Neural cell (in vitro differentiated cells): Measurements from ENCODE around the gene TNFRSF6B. TPM values are rescaled to one million over a fixed set of nuclear protein-coding genes. Genes with fewer than 3 reads are reported as not detected.

Experiments used
- H2AFZ ChIP-seq: fragments of 200-600, 300-800 bp; sonication (generic), shearing (Covaris generic); 2 replicates; pipeline ENCODE4 v1.6.0; 2014; ENCODE audit warnings: low read depth, mild to moderate bottlenecking, antibody characterized with exemption, low read length, moderate library complexity
- H3F3A ChIP-seq: fragments of 200-600 bp; shearing (Covaris generic); 2 replicates; pipeline ENCODE4 v1.6.1; 2016; ENCODE audit warnings: mild to moderate bottlenecking, moderate library complexity, mixed read lengths, antibody characterized with exemption, low read length; ENCODE audit not compliant: insufficient read depth, poor library complexity, severe bottlenecking
- H3K27ac ChIP-seq: fragments of 200-600, 300-800 bp; sonication (generic), shearing (Covaris generic); 2 replicates; pipeline ENCODE4 v1.5.1; 2014; ENCODE audit warnings: mild to moderate bottlenecking, low read length, moderate library complexity
- H3K27me3 ChIP-seq: fragments of 300-800, 200-600 bp; sonication (generic), shearing (Covaris generic); 2 replicates; pipeline ENCODE4 v1.6.0; 2014; ENCODE audit warnings: mild to moderate bottlenecking, low read depth, low read length, moderate library complexity; ENCODE audit not compliant: insufficient read depth
- H3K36me3 ChIP-seq: fragments of 300-800, 200-600 bp; sonication (generic), shearing (Covaris generic); 2 replicates; pipeline ENCODE4 v1.5.1; 2014; ENCODE audit warnings: mild to moderate bottlenecking, antibody characterized with exemption, low read length, moderate library complexity; ENCODE audit not compliant: insufficient read depth
- H3K4me2 ChIP-seq: fragments of 300-800, 200-600 bp; sonication (generic), shearing (Covaris generic); 2 replicates; pipeline ENCODE4 v1.6.0; 2014; ENCODE audit warnings: mild to moderate bottlenecking, low read length
- H3K4me3 ChIP-seq: fragments of 300-800, 200-600 bp; sonication (generic), shearing (Covaris generic); 2 replicates; pipeline ENCODE4 v1.5.1; 2014; ENCODE audit warnings: mild to moderate bottlenecking, low read length, moderate library complexity
- H3K79me2 ChIP-seq: fragments of 200-600 bp; shearing (Covaris generic); replicated peaks from 2 replicates; pipeline ENCODE4 v1.6.0; 2014; ENCODE audit warnings: mild to moderate bottlenecking, low read length, moderate library complexity; ENCODE audit not compliant: insufficient read depth
- H3K9ac ChIP-seq: fragments of 300-800, 200-600 bp; sonication (generic), shearing (Covaris generic); 2 replicates; pipeline ENCODE4 v1.6.1; 2016; ENCODE audit warnings: mild to moderate bottlenecking, low read length, mixed read lengths
- H3K9me2 ChIP-seq: fragments of 200-600 bp; shearing (Covaris generic); 2 replicates; pipeline ENCODE4 v1.6.1; 2016; ENCODE audit warnings: mild to moderate bottlenecking, low read length, mixed read lengths; ENCODE audit not compliant: insufficient read depth
- H3K9me3 ChIP-seq: fragments of 200-600, 300-800 bp; sonication (generic), shearing (Covaris generic); 2 replicates; pipeline ENCODE4 v1.6.1; 2016; ENCODE audit warnings: mild to moderate bottlenecking, mixed run types, low read length, moderate library complexity, mixed read lengths
- H4K20me1 ChIP-seq: fragments of 200-600 bp; shearing (Covaris generic); 2 replicates; pipeline ENCODE4 v1.6.1; 2016; ENCODE audit warnings: mild to moderate bottlenecking, mixed run types; ENCODE audit not compliant: insufficient read depth
- EP300 ChIP-seq: fragments of 450-650 bp; conservative IDR thresholded peaks from 2 replicates; pipeline ENCODE4 v1.6.1; 2014; ENCODE audit warnings: antibody characterized with exemption, mild to moderate bottlenecking, moderate library complexity; ENCODE audit not compliant: poor library complexity, severe bottlenecking
- EZH2 ChIP-seq: fragments of 200-600, 300-800 bp; shearing (Covaris generic), sonication (generic); IDR thresholded peaks from 2 replicates; pipeline ENCODE4 v1.6.1; 2014; ENCODE audit warnings: antibody characterized with exemption, low read length, borderline replicate concordance, mild to moderate bottlenecking; ENCODE audit not compliant: insufficient read depth, poor library complexity, severe bottlenecking
- MXI1 ChIP-seq: fragments of 450-650 bp; conservative IDR thresholded peaks from 2 replicates; pipeline ENCODE4 v1.6.1; 2014; ENCODE audit warnings: antibody characterized with exemption, mild to moderate bottlenecking; ENCODE audit not compliant: poor library complexity, severe bottlenecking
- POLR2AphosphoS5 ChIP-seq: IDR thresholded peaks from 2 replicates; pipeline ENCODE4 v1.6.1; 2012
- RAD21 ChIP-seq: fragments of 450-650 bp; conservative IDR thresholded peaks from 2 replicates; pipeline ENCODE4 v1.6.1; 2014; ENCODE audit warnings: antibody characterized with exemption, mild to moderate bottlenecking, moderate library complexity
- SMC3 ChIP-seq: fragments of 450-650 bp; conservative IDR thresholded peaks from 2 replicates; pipeline ENCODE4 v1.6.1; 2014; ENCODE audit warnings: antibody characterized with exemption, mild to moderate bottlenecking, moderate library complexity; ENCODE audit not compliant: poor library complexity
- TAF1 ChIP-seq: IDR thresholded peaks from 2 replicates; pipeline ENCODE4 v1.6.1; 2012; ENCODE audit warnings: low read depth
- polyA plus RNA-seq: library from polyadenylated mRNA; depleted of rRNA; stranded (reverse); fragments of >200 nt; gene quantifications from 2 replicates; pipeline ENCODE4 v1.2.3, GENCODE V29; 2014
- TF ChIP-seq, protein P1 (sequence below): IDR thresholded peaks from 2 replicates; pipeline ENCODE4 v1.6.1; 2012; ENCODE audit warnings: borderline replicate concordance
- TF ChIP-seq, protein P2 (sequence below): fragments of 450-650 bp; IDR thresholded peaks from 2 replicates; pipeline ENCODE4 v1.5.1; 2014; ENCODE audit warnings: antibody characterized with exemption, mild to moderate bottlenecking, moderate library complexity; ENCODE audit not compliant: poor library complexity, severe bottlenecking

The TNFRSF6B gene
- polyA plus RNA-seq, 1 donor from 2014 or later, result 9.4 TPM

DNA sequence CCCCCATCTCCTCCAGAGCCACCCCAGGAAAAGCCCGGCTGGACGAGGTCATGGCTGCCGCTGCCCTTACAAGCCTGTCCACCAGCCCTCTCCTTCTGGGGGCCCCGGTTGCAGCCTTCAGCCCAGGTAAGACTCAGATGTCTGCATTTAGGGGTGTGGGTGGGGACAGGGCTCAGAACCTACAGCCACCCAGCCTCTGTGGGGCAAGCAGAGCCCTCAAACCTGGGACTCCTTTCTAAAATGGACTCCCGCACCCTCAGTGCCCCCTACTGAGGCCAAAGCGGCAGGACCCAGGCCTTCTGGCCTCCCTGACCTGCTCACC is 44.9 kb downstream of the TNFRSF6B start:
- TF ChIP-seq SMC3, result no peak
- no peak for TF ChIP-seq MXI1
- no peak for TF ChIP-seq RAD21
- no peak for TF ChIP-seq POLR2AphosphoS5
- no peak for TF ChIP-seq TAF1
- TF ChIP-seq EZH2, result no peak
- no peak for TF ChIP-seq EP300
- TF ChIP-seq, protein P1, sequence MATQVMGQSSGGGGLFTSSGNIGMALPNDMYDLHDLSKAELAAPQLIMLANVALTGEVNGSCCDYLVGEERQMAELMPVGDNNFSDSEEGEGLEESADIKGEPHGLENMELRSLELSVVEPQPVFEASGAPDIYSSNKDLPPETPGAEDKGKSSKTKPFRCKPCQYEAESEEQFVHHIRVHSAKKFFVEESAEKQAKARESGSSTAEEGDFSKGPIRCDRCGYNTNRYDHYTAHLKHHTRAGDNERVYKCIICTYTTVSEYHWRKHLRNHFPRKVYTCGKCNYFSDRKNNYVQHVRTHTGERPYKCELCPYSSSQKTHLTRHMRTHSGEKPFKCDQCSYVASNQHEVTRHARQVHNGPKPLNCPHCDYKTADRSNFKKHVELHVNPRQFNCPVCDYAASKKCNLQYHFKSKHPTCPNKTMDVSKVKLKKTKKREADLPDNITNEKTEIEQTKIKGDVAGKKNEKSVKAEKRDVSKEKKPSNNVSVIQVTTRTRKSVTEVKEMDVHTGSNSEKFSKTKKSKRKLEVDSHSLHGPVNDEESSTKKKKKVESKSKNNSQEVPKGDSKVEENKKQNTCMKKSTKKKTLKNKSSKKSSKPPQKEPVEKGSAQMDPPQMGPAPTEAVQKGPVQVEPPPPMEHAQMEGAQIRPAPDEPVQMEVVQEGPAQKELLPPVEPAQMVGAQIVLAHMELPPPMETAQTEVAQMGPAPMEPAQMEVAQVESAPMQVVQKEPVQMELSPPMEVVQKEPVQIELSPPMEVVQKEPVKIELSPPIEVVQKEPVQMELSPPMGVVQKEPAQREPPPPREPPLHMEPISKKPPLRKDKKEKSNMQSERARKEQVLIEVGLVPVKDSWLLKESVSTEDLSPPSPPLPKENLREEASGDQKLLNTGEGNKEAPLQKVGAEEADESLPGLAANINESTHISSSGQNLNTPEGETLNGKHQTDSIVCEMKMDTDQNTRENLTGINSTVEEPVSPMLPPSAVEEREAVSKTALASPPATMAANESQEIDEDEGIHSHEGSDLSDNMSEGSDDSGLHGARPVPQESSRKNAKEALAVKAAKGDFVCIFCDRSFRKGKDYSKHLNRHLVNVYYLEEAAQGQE, result no peak
- TF ChIP-seq, protein P2, sequence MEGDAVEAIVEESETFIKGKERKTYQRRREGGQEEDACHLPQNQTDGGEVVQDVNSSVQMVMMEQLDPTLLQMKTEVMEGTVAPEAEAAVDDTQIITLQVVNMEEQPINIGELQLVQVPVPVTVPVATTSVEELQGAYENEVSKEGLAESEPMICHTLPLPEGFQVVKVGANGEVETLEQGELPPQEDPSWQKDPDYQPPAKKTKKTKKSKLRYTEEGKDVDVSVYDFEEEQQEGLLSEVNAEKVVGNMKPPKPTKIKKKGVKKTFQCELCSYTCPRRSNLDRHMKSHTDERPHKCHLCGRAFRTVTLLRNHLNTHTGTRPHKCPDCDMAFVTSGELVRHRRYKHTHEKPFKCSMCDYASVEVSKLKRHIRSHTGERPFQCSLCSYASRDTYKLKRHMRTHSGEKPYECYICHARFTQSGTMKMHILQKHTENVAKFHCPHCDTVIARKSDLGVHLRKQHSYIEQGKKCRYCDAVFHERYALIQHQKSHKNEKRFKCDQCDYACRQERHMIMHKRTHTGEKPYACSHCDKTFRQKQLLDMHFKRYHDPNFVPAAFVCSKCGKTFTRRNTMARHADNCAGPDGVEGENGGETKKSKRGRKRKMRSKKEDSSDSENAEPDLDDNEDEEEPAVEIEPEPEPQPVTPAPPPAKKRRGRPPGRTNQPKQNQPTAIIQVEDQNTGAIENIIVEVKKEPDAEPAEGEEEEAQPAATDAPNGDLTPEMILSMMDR, result no peak
- Histone ChIP-seq H3K4me3 (peak overlapping the region; percentile 84), H3K4me2 (peak overlapping the region; percentile 70), H3K9ac (peak overlapping the region; percentile 76), H3K27ac (peak overlapping the region; percentile 47), H3K9me2 (no peaks in the 10 kb centered on the region), H4K20me1 (no peaks in the 10 kb centered on the region), H2AFZ (no peak overlapping the region), H3K36me3 (no peaks in the 10 kb centered on the region), H3K27me3 (no peaks in the 10 kb centered on the region), H3F3A (no peaks in the 10 kb centered on the region), H3K9me3 (no peaks in the 10 kb centered on the region), H3K79me2 (no peaks in the 10 kb centered on the region)

DNA sequence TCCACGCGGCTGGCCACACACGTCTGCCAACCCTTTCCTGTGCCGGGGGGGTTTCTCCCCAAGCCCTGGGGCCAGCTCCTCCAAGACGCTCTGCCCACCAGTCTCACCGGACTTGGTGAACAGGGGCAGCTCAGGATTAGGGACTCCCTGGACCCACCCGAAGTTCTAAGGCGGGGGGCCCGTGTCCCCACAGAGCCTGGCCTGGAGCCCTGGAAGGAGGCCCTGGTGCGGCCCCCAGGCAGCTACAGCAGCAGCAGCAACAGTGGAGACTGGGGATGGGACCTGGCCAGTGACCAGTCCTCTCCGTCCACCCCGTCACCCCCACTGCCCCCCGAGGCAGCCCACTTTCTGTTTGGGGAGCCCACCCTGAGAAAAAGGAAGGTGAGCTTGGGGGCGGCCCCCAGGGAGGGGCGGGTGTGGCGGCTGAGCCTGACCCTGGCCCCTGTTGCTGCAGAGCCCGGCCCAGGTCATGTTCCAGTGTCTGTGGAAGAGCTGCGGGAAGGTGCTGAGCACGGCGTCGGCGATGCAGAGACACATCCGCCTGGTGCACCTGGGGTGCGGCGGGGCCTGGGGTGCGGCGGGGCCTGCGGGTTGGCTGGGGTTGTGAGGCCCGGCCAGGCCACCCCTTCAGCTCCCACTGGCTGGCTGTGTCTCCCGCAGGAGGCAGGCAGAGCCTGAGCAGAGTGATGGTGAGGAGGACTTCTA is 45.4 kb downstream of the TNFRSF6B start:
- Histone ChIP-seq H3K4me3 (peak overlapping the region; percentile 84), H3K4me2 (no peak overlapping the region), H4K20me1 (no peaks in the 10 kb centered on the region), H3F3A (no peaks in the 10 kb centered on the region), H3K27me3 (no peaks in the 10 kb centered on the region), H3K27ac (no peak overlapping the region), H3K9me3 (no peaks in the 10 kb centered on the region), H3K36me3 (no peaks in the 10 kb centered on the region), H3K79me2 (no peaks in the 10 kb centered on the region), H2AFZ (no peak overlapping the region), H3K9ac (peak overlapping the region; percentile 76), H3K9me2 (no peaks in the 10 kb centered on the region)
- no peak for TF ChIP-seq MXI1
- TF ChIP-seq POLR2AphosphoS5, result no peak
- TF ChIP-seq, protein P1, result no peak
- no peak for TF ChIP-seq EP300
